OCI-LY1 (cell line): ENCODE results near the gene ETNK2.

Experiments
- H2AFZ ChIP-seq: fragments of 200-600 bp; sonication (generic), shearing (Covaris generic); 2 replicates; pipeline ENCODE4 v1.6.0; 2014; ENCODE audit warnings: antibody characterized with exemption, mild to moderate bottlenecking, low read length
- H3F3A ChIP-seq: fragments of 200-600 bp; sonication (generic), shearing (Covaris generic); 2 replicates; pipeline ENCODE4 v1.6.0; 2014; ENCODE audit warnings: mild to moderate bottlenecking, antibody characterized with exemption, low read length, moderate library complexity; ENCODE audit not compliant: insufficient read depth
- H3K27ac ChIP-seq: fragments of 200-600 bp; sonication (generic); 2 replicates; pipeline ENCODE4 v1.5.1; 2014; ENCODE audit warnings: low read length, mixed run types, mild to moderate bottlenecking, low read depth; ENCODE audit not compliant: poor library complexity, severe bottlenecking
- H3K27me3 ChIP-seq: fragments of 200-600 bp; sonication (generic); 2 replicates; pipeline ENCODE4 v1.6.0; 2014; ENCODE audit warnings: antibody characterized with exemption, mild to moderate bottlenecking, low read length, moderate library complexity; ENCODE audit not compliant: insufficient read depth
- H3K36me3 ChIP-seq: fragments of 200-600 bp; sonication (generic); 2 replicates; pipeline ENCODE4 v1.6.1; 2014; ENCODE audit warnings: mild to moderate bottlenecking, antibody characterized with exemption, low read length, moderate library complexity, mixed read lengths; ENCODE audit not compliant: insufficient read depth
- H3K4me1 ChIP-seq: fragments of 200-600 bp; sonication (generic); 2 replicates; pipeline ENCODE4 v1.5.1; 2014; ENCODE audit warnings: mild to moderate bottlenecking, low read length, moderate library complexity; ENCODE audit not compliant: insufficient read depth, severe bottlenecking
- H3K4me2 ChIP-seq: fragments of 200-600 bp; sonication (generic), shearing (Covaris generic); 2 replicates; pipeline ENCODE4 v1.6.1; 2014; ENCODE audit warnings: low read length
- H3K4me3 ChIP-seq: fragments of 200-600 bp; sonication (generic); 2 replicates; pipeline ENCODE4 v1.5.1; 2014; ENCODE audit warnings: low read length, low read depth, mild to moderate bottlenecking, mixed read lengths; ENCODE audit not compliant: poor library complexity, severe bottlenecking
- H3K79me2 ChIP-seq: fragments of 200-600 bp; shearing (Covaris generic); 2 replicates; pipeline ENCODE4 v1.6.1; 2016; ENCODE audit warnings: mixed run types, low read length, mixed read lengths; ENCODE audit not compliant: insufficient read depth
- H3K9ac ChIP-seq: fragments of 200-600 bp; sonication (generic), shearing (Covaris generic); 2 replicates; pipeline ENCODE4 v1.6.1; 2014; ENCODE audit warnings: mild to moderate bottlenecking, low read length, mixed read lengths
- H3K9me2 ChIP-seq: fragments of 200-600 bp; sonication (generic), shearing (Covaris generic); 2 replicates; pipeline ENCODE4 v1.6.1; 2014; ENCODE audit warnings: low read depth, mild to moderate bottlenecking, low read length, mixed read lengths
- H3K9me3 ChIP-seq: fragments of 200-600 bp; shearing (Covaris generic); 2 replicates; pipeline ENCODE4 v1.6.1; 2014; ENCODE audit warnings: low read length, mixed read lengths
- H4K20me1 ChIP-seq: fragments of 200-600 bp; sonication (generic), shearing (Covaris generic); 2 replicates; pipeline ENCODE4 v1.6.0; 2016; ENCODE audit warnings: mild to moderate bottlenecking, low read length; ENCODE audit not compliant: insufficient read depth
- EZH2 ChIP-seq: fragments of 200-600 bp; sonication (generic), shearing (Covaris generic); IDR thresholded peaks from 2 replicates; pipeline ENCODE4 v1.8.0; 2017; ENCODE audit warnings: borderline replicate concordance, mixed run types, mild to moderate bottlenecking, antibody characterized with exemption, low read length, moderate library complexity, mixed read lengths
- TF ChIP-seq, protein P1 (sequence below): fragments of 200-600 bp; sonication (generic), shearing (Covaris generic); IDR thresholded peaks from 2 replicates; pipeline ENCODE4 v1.5.1; 2017; ENCODE audit warnings: mild to moderate bottlenecking, antibody characterized with exemption, low read length, moderate library complexity, mixed read lengths

ETNK2 gene

DNA sequence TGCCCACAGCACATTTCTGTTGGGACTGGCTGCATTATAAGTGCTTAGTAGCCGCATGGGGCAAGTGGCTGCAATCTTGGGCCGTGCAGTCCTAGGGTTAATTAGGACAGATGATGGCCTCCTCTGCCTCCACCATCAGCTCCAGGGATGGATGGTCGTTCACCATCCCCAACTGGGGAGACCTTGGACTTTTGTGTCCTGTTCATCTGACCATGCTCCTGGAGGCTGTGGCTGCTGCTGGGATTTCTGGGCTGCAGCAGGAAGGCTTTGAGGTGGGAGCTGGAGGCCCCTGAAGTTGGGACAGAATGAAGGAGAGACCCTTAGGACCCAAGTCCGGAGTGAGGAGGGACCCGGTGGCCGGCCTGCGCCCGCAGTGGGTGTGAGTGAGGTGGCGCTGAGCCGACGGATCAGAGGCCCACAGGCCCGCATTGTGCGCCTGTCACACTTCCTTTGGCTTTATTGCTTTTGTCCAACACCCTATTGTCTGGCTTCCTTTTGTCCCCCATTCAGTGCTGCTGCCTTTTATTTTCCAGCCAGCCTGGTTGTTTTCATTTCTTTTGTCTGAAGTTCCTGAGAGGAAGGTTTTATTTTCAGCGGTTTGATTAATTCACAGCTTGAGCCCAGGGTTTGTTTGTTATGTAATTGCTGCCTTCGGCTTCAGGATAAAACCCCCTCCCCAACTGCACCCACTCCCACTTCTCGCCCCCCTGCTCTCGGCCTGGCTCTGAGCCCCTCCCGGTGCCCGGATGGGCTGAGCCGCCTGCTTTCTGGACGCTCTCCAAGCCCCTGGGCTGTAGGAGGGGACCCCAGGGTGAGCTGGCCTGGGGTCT is 43.3 kb downstream of the ETNK2 start:
- no peak overlapping the region for H3K4me3 ChIP-seq
- no peaks in the 10 kb centered on the region for H3F3A ChIP-seq
- no peaks in the 10 kb centered on the region for H3K4me1 ChIP-seq
- no peaks in the 10 kb centered on the region for H3K9me2 ChIP-seq
- TF ChIP-seq EZH2 = no peak
- TF ChIP-seq, protein P1, sequence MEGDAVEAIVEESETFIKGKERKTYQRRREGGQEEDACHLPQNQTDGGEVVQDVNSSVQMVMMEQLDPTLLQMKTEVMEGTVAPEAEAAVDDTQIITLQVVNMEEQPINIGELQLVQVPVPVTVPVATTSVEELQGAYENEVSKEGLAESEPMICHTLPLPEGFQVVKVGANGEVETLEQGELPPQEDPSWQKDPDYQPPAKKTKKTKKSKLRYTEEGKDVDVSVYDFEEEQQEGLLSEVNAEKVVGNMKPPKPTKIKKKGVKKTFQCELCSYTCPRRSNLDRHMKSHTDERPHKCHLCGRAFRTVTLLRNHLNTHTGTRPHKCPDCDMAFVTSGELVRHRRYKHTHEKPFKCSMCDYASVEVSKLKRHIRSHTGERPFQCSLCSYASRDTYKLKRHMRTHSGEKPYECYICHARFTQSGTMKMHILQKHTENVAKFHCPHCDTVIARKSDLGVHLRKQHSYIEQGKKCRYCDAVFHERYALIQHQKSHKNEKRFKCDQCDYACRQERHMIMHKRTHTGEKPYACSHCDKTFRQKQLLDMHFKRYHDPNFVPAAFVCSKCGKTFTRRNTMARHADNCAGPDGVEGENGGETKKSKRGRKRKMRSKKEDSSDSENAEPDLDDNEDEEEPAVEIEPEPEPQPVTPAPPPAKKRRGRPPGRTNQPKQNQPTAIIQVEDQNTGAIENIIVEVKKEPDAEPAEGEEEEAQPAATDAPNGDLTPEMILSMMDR = no peak
- H3K4me2 ChIP-seq = no peak overlapping the region
- H3K27ac ChIP-seq = no peak overlapping the region
- H3K27me3 ChIP-seq = no peaks in the 10 kb centered on the region
- H2AFZ ChIP-seq = no peak overlapping the region
- no peaks in the 10 kb centered on the region for H3K79me2 ChIP-seq
- H4K20me1 ChIP-seq = no peaks in the 10 kb centered on the region
- no peaks in the 10 kb centered on the region for H3K9me3 ChIP-seq
- H3K36me3 ChIP-seq = no peaks in the 10 kb centered on the region
- H3K9ac ChIP-seq = no peak overlapping the region

DNA sequence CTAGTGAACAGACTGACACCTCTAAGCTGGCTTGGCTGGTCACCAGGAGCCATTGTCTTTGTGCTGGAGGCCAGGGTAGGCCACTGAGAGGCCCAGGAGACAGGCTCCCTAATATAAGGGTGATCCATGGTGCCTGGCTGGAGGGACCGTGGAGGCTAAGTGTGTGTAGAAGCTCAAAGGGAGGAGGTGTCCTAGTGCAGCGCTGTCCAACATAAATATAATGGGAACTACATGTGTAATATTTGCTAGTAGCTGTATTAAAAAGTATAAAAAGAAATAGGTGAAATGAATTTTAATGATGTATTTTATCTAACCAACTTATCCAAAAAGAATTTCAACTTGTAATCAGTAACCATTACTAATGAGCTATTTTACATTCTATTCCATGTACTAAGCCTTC is 44.0 kb downstream of the ETNK2 start:
- Histone ChIP-seq H3K27ac (no peak overlapping the region), H2AFZ (no peak overlapping the region), H3K9me3 (no peaks in the 10 kb centered on the region), H4K20me1 (no peaks in the 10 kb centered on the region), H3K4me2 (no peak overlapping the region), H3K9me2 (no peaks in the 10 kb centered on the region), H3K4me3 (no peak overlapping the region), H3K79me2 (no peaks in the 10 kb centered on the region), H3K27me3 (no peaks in the 10 kb centered on the region), H3K36me3 (no peaks in the 10 kb centered on the region), H3K9ac (no peak overlapping the region), H3K4me1 (no peaks in the 10 kb centered on the region), H3F3A (no peaks in the 10 kb centered on the region)
- TF ChIP-seq, protein P1 = no peak
- TF ChIP-seq EZH2 = no peak

DNA sequence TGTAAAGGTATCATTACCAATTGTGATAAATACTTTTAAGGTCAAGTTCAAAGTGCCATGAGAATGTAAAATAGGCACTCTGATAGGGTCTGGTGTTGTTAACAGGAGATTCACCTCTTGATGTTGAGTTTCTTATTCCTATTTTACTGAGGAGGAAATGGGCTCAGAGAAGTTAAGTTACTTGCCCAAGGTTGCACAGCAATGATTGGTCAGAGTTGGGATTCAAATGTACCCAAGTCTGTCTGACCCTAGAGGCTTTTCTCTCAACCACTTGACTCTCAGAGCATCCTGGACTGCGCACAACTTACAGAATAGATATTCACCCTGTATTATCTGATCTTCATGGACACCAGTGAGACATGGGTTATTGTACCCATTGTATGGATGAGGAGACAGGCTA is 45.0 kb downstream of the ETNK2 start:
- H2AFZ ChIP-seq = no peak overlapping the region
- no peaks in the 10 kb centered on the region for H3F3A ChIP-seq
- no peaks in the 10 kb centered on the region for H3K9me2 ChIP-seq
- H3K27me3 ChIP-seq = no peaks in the 10 kb centered on the region
- H3K9ac ChIP-seq = no peak overlapping the region
- H3K79me2 ChIP-seq = no peaks in the 10 kb centered on the region
- no peaks in the 10 kb centered on the region for H3K4me1 ChIP-seq
- no peak overlapping the region for H3K4me2 ChIP-seq
- no peaks in the 10 kb centered on the region for H4K20me1 ChIP-seq
- H3K4me3 ChIP-seq = no peak overlapping the region
- TF ChIP-seq, protein P1 = no peak
- no peak for TF ChIP-seq EZH2
- H3K9me3 ChIP-seq = no peaks in the 10 kb centered on the region
- H3K36me3 ChIP-seq = no peaks in the 10 kb centered on the region
- no peak overlapping the region for H3K27ac ChIP-seq
